Aortic smooth muscle cell (primary cell): ENCODE results near the gene PIH1D2. TPM values are rescaled to one million over a fixed set of nuclear protein-coding genes. Genes with fewer than 3 reads are reported as not detected.

Source experiments
- total RNA-seq: library from RNA; depleted of rRNA; stranded (reverse); fragments of >200 nt; gene quantifications from 2 replicates; pipeline ENCODE4 v1.2.3, GENCODE V29; 2014

The PIH1D2 gene
- total RNA-seq = 1.3 and 2.4 TPM in 2 replicates

GRCh38 chr11:112073941-112074811, at the start of gene PIH1D2, which contains the start of gene NKAPD1:
PIH1D2 (minus strand) TSS chr11:112074017; CDS start chr11:112073174, 843 bp downstream.
NKAPD1 (plus strand) TSS chr11:112074299; CDS start chr11:112075575, 1,276 bp downstream.

GRCh38 chr11:112086422-112087191, 12.8 kb upstream of the PIH1D2 start, which contains the start of the genes SDHD and TIMM8B:
SDHD (plus strand) TSS chr11:112086873; CDS start chr11:112086908, 35 bp downstream.
TIMM8B (minus strand) TSS chr11:112086756; CDS start chr11:112086723, 33 bp downstream.

GRCh38 chr11:112024773-112025678, 48.8 kb downstream of the PIH1D2 start, which contains the start of gene DLAT:
DLAT (plus strand) TSS chr11:112025408; CDS start chr11:112025473, 65 bp downstream.

Other genes starting within 250 kb of the PIH1D2 start
- gene ALG9, start 202.4 kb downstream of the PIH1D2 start, total RNA-seq = 25.0 and 31.6 TPM in 2 replicates
- gene FDXACB1, start 194.9 kb downstream of the PIH1D2 start, total RNA-seq = 2.2 and 2.9 TPM in 2 replicates
- 13.1 and 13.5 TPM in 2 replicates for gene CFAP68, start 194.5 kb downstream of the PIH1D2 start, total RNA-seq
- 25.2 and 45.1 TPM in 2 replicates for gene CRYAB, start 162.2 kb downstream of the PIH1D2 start, total RNA-seq
- 1.1 and 1.2 TPM in 2 replicates for gene HSPB2, start 161.3 kb downstream of the PIH1D2 start, total RNA-seq
- gene C11orf52, start 155.1 kb downstream of the PIH1D2 start, total RNA-seq = 0.40 and 1.1 TPM in 2 replicates
- gene DIXDC1, start 136.7 kb downstream of the PIH1D2 start, total RNA-seq = 24.3 and 38.4 TPM in 2 replicates
- 34.5 and 35.3 TPM in 2 replicates for gene DLAT, start 48.6 kb downstream of the PIH1D2 start, total RNA-seq
- gene NKAPD1, start 282 bp upstream of the PIH1D2 start, total RNA-seq = 18.0 and 18.7 TPM in 2 replicates
- 68.2 and 94.1 TPM in 2 replicates for gene TIMM8B, start 12.7 kb upstream of the PIH1D2 start, total RNA-seq
- gene SDHD, start 12.9 kb upstream of the PIH1D2 start, total RNA-seq = 146 and 153 TPM in 2 replicates
- gene IL18, start 90.1 kb upstream of the PIH1D2 start, total RNA-seq = 0.12 TPM in 1 of 2 replicates, not detected in the other
- 0.12 and 0.13 TPM in 2 replicates for gene TEX12, start 93.4 kb upstream of the PIH1D2 start, total RNA-seq
- gene BCO2, start 101.5 kb upstream of the PIH1D2 start, total RNA-seq = 1.1 and 1.2 TPM in 2 replicates
- gene PTS, start 152.4 kb upstream of the PIH1D2 start, total RNA-seq = 47.1 and 52.3 TPM in 2 replicates
- not detected in 2 replicates for gene PLET1, start 186.8 kb upstream of the PIH1D2 start, total RNA-seq